ENCODE measurements around the gene XRCC4.

- TF ChIP-seq CTCF (conservative IDR thresholded peaks at IDR 0.05 in 1 of 2, IDR thresholded peaks at IDR 0.05 in 1 of 2; ENCODE audit: extremely low read depth in 1 of 2, insufficient read depth in 1 of 2, low read depth in 1 of 2, low read length in 2 of 2) (no peak), EZH2 (IDR thresholded peaks at IDR 0.05; ENCODE audit: borderline replicate concordance, low read length) (no peak)
These were observed 266.0 kb downstream of the XRCC4 start for GRCh38 chr5:83343299-83343698.
